Transverse colon (tissue), 4 donors: ENCODE results near the gene LILRA6.

ENCODE experiments used
- POLR2A ChIP-seq: fragments of 450-650 bp; IDR thresholded peaks from one replicate; pipeline ENCODE4 v1.6.1; 2016; ENCODE audit warnings: antibody characterized with exemption, mild to moderate bottlenecking, moderate library complexity
- POLR2AphosphoS5 ChIP-seq, 3 donors: sonication (generic); formaldehyde crosslinking; IDR thresholded peaks; one replicate each; pipeline ENCODE4 v1.6.1; 2016; ENCODE audit warnings: antibody characterized with exemption in 3 of 3
- TF ChIP-seq, protein P1 (sequence below), 5 experiments: fragments of 200-600 bp in 3 of 5; fragments of 450-650 bp in 2 of 5; sonication (generic) in 3 of 5; IDR thresholded peaks; 1 replicate in 2 of 5; 2 replicates in 3 of 5; pipeline ENCODE4 v1.5.1; 2016 to 2017; ENCODE audit warnings: antibody characterized with exemption in 5 of 5, inconsistent platforms in 3 of 5, mild to moderate bottlenecking in 2 of 5, moderate library complexity in 1 of 5

DNA sequence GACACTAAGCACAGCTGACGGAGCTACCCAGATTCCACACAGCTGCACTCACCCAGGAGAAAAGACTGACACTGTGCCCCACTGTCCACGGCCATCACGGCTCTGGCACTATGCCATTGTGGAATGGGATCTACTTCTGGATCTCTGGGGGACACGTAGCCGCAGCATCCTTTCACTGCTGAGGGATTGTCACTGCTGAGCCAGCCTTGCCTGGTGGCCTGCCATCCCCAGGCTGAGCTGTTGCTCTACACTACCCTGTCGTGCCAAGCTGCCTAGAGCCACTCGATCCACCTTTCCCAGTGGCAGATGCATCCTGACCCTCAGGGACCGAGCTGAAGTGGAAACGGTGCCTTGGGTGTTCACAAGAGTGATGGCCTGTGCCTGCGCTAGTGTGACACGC, 19.5 kb upstream of the LILRA6 start:
- no peak for TF ChIP-seq POLR2A
- no peak for TF ChIP-seq POLR2AphosphoS5 (IDR thresholded peaks at IDR 0.05)
- TF ChIP-seq, protein P1, sequence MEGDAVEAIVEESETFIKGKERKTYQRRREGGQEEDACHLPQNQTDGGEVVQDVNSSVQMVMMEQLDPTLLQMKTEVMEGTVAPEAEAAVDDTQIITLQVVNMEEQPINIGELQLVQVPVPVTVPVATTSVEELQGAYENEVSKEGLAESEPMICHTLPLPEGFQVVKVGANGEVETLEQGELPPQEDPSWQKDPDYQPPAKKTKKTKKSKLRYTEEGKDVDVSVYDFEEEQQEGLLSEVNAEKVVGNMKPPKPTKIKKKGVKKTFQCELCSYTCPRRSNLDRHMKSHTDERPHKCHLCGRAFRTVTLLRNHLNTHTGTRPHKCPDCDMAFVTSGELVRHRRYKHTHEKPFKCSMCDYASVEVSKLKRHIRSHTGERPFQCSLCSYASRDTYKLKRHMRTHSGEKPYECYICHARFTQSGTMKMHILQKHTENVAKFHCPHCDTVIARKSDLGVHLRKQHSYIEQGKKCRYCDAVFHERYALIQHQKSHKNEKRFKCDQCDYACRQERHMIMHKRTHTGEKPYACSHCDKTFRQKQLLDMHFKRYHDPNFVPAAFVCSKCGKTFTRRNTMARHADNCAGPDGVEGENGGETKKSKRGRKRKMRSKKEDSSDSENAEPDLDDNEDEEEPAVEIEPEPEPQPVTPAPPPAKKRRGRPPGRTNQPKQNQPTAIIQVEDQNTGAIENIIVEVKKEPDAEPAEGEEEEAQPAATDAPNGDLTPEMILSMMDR (IDR thresholded peaks at IDR 0.05): no peak
